GM06990 (cell line): ENCODE data around the gene TLX2.
A peak's percentile ranks its signal among the peaks of the same experiment; 100 is the strongest.

ENCODE experiments used
- DNase-seq: peaks from one replicate; pipeline ENCODE4 v3.0.0-alpha.2; 2011; ENCODE audit not compliant: insufficient read length; ENCODE audit errors: extremely low read depth
- H3K27me3 ChIP-seq: replicated peaks from 2 replicates; pipeline ENCODE4 v1.6.0; 2011; ENCODE audit warnings: low read length; ENCODE audit not compliant: control insufficient read depth, insufficient read depth
- H3K36me3 ChIP-seq: 2 replicates; pipeline ENCODE4 v1.5.1; 2011; ENCODE audit warnings: low read length; ENCODE audit not compliant: control insufficient read depth, insufficient read depth
- H3K4me3 ChIP-seq: replicated peaks from 2 replicates; pipeline ENCODE4 v1.5.1; 2011; ENCODE audit warnings: low read depth, mild to moderate bottlenecking, control low read depth, low read length
- CTCF ChIP-seq: IDR thresholded peaks from 2 replicates; pipeline ENCODE4 v1.5.1; 2011; ENCODE audit warnings: low read length, control low read depth, mild to moderate bottlenecking, inconsistent platforms; ENCODE audit not compliant: insufficient read depth, poor library complexity, severe bottlenecking

The TLX2 gene

GRCh38 chr2:74551530-74551929 is 37.3 kb downstream of the TLX2 start:
- Histone ChIP-seq H3K36me3 (peaks cover 2% of the 10 kb centered on the region), H3K4me3 (peak overlapping the region; percentile 83), H3K27me3 (no peaks in the 10 kb centered on the region)
- no peak for DNase-seq
- no peak for TF ChIP-seq CTCF

GRCh38 chr2:74551942-74552913 is 38.0 kb downstream of the TLX2 start:
- peak; percentile 70 for DNase-seq
- no peak for TF ChIP-seq CTCF
- Histone ChIP-seq H3K36me3 (peaks cover 9% of the 10 kb centered on the region), H3K27me3 (no peaks in the 10 kb centered on the region), H3K4me3 (peak overlapping the region; percentile 83)

- Histone ChIP-seq H3K4me3 (peak overlapping the region; percentile 83), H3K27me3 (no peaks in the 10 kb centered on the region), H3K36me3 (peaks cover 9% of the 10 kb centered on the region)
- no peak for TF ChIP-seq CTCF
- peak; percentile 51 for DNase-seq
Measured at GRCh38 chr2:74552914-74553811, 38.9 kb downstream of the TLX2 start.

GRCh38 chr2:74553892-74554819 is 39.9 kb downstream of the TLX2 start, which contains the start of the genes DOK1 and LOXL3:
Gene DOK1 (plus strand): TSS chr2:74554720. CDS start chr2:74554755, 35 bp downstream.
Gene LOXL3 (minus strand): TSS chr2:74553942. CDS start chr2:74552634, 1,308 bp downstream.
- Histone ChIP-seq H3K4me3 (peak within 1 kb of the TSS; percentile 83), H3K36me3 (peaks cover 14% of the 10 kb centered on the region), H3K27me3 (no peaks in the 10 kb centered on the region)
- DNase-seq: peak; percentile 87
- no peak for TF ChIP-seq CTCF
